ENCODE results near the gene PTER.

GRCh38 chr10:16401416-16401815 lies 35.4 kb upstream of the PTER start:
- TF ChIP-seq CTCF (IDR thresholded peaks at IDR 0.05; ENCODE audit: low read depth, low read length) = no peak
- TF ChIP-seq EZH2phosphoT487 (IDR thresholded peaks at IDR 0.05; ENCODE audit: low read depth) = no peak
